ENCODE measurements around the gene VSIG2.

VSIG2 gene

GRCh38 chr11:124748481-124749343 is 3.3 kb downstream of the VSIG2 start:
- Histone ChIP-seq H3K27me3 (ENCODE audit: insufficient read depth, poor library complexity, severe bottlenecking) (no peaks in the 10 kb centered on the region), H3K4me1 (ENCODE audit: insufficient read depth, poor library complexity, severe bottlenecking) (peaks cover 3% of the 10 kb centered on the region), H3K9me3 (ENCODE audit: severe bottlenecking) (no peaks in the 10 kb centered on the region), H3K36me3 (ENCODE audit: low read depth) (no peaks in the 10 kb centered on the region), H3K4me3 (ENCODE audit: severe bottlenecking) (no peak overlapping the region), H3K27ac (ENCODE audit: poor library complexity, severe bottlenecking) (no peak overlapping the region)
- no peak for ATAC-seq (ENCODE audit: low read depth)
- TF ChIP-seq CTCF (IDR thresholded peaks at IDR 0.05; ENCODE audit: poor library complexity, severe bottlenecking): no peak
- DNase-seq (ENCODE audit: low spot score): no peak

GRCh38 chr11:124748100-124748418 is 4.0 kb downstream of the VSIG2 start:
- TF ChIP-seq CTCF (IDR thresholded peaks at IDR 0.05; ENCODE audit: poor library complexity, severe bottlenecking): no peak
- ATAC-seq (ENCODE audit: low read depth): no peak
- Histone ChIP-seq H3K27ac (ENCODE audit: poor library complexity, severe bottlenecking) (no peak overlapping the region), H3K9me3 (ENCODE audit: severe bottlenecking) (no peaks in the 10 kb centered on the region), H3K4me3 (ENCODE audit: severe bottlenecking) (no peak overlapping the region), H3K4me1 (ENCODE audit: insufficient read depth, poor library complexity, severe bottlenecking) (peaks cover 3% of the 10 kb centered on the region), H3K36me3 (ENCODE audit: low read depth) (no peaks in the 10 kb centered on the region), H3K27me3 (ENCODE audit: insufficient read depth, poor library complexity, severe bottlenecking) (no peaks in the 10 kb centered on the region)
- no peak for DNase-seq (ENCODE audit: low spot score)

GRCh38 chr11:124747406-124748099 is 4.5 kb downstream of the VSIG2 start:
- H3K4me3 ChIP-seq (ENCODE audit: severe bottlenecking): no peak overlapping the region
- ATAC-seq (ENCODE audit: low read depth): no peak
- TF ChIP-seq CTCF (IDR thresholded peaks at IDR 0.05; ENCODE audit: poor library complexity, severe bottlenecking): no peak
- H3K9me3 ChIP-seq (ENCODE audit: severe bottlenecking): no peaks in the 10 kb centered on the region
- H3K4me1 ChIP-seq (ENCODE audit: insufficient read depth, poor library complexity, severe bottlenecking): peaks cover 3% of the 10 kb centered on the region
- H3K36me3 ChIP-seq (ENCODE audit: low read depth): no peaks in the 10 kb centered on the region
- no peak overlapping the region for H3K27ac ChIP-seq (ENCODE audit: poor library complexity, severe bottlenecking)
- H3K27me3 ChIP-seq (ENCODE audit: insufficient read depth, poor library complexity, severe bottlenecking): no peaks in the 10 kb centered on the region
- DNase-seq (ENCODE audit: low spot score): no peak

GRCh38 chr11:124746621-124747243 is 5.3 kb downstream of the VSIG2 start:
- Histone ChIP-seq H3K4me1 (ENCODE audit: insufficient read depth, poor library complexity, severe bottlenecking) (peaks cover 3% of the 10 kb centered on the region), H3K27ac (ENCODE audit: poor library complexity, severe bottlenecking) (no peak overlapping the region), H3K4me3 (ENCODE audit: severe bottlenecking) (peak overlapping the region; percentile 36), H3K36me3 (ENCODE audit: low read depth) (no peaks in the 10 kb centered on the region), H3K9me3 (ENCODE audit: severe bottlenecking) (no peaks in the 10 kb centered on the region), H3K27me3 (ENCODE audit: insufficient read depth, poor library complexity, severe bottlenecking) (no peaks in the 10 kb centered on the region)
- DNase-seq (ENCODE audit: low spot score) (no peak), ATAC-seq (ENCODE audit: low read depth) (peak; percentile 86)
- peak; percentile 36 for TF ChIP-seq CTCF (IDR thresholded peaks at IDR 0.05; ENCODE audit: poor library complexity, severe bottlenecking)
